HG03565 (cell line): ENCODE measurements around the gene AGPAT1.
"Not testable (repeated sequence)": the region's sequence is repeated elsewhere in the genome, so short reads cannot be mapped to it uniquely, and the experiment has no call there.

Experiments used
- ATAC-seq: cut with Tn5 transposase; IDR thresholded peaks from one replicate; pipeline ENCODE4 v1.9.1; 2021; ENCODE audit warnings: mild to moderate bottlenecking, moderate library complexity; ENCODE audit not compliant: unreplicated experiment

AGPAT1 gene

DNA sequence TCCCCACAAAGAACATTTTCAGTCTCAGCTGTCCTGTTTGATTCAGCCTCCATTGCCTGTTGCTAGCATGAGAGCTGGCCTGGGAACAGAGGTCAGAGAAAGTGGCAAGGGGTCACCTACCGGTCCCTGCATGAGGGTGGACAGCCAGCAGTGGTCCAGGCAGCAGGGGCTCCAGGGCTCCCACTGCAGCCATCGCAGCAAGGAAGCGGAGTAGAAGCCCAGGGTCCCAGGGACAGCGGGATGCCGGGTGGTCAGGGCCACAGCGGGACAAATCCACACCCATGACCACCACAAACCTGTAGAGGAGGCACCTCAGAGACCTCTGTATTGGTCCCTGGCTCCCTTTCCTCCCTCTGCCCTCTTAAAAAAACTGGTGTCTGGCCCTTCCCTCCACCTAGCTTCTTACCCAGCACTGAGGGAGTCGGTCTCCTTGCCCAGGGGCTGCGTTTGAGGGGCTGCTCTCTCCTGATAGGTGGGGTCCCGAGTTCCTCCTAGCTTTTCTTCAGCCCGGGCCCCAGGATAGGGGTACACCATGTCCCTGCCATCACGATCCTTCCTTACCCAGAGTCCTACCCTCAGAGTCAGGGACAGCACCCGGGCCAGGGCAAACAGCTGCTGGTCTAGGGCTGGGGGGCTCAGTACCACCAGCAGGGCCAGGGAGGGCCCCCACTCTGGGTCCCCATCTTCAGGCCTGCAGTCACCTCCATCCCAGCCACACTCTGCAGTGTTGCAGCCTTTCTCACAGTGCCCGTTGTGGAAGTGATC, 25.0 kb upstream of the AGPAT1 start:
- ATAC-seq: no peak

DNA sequence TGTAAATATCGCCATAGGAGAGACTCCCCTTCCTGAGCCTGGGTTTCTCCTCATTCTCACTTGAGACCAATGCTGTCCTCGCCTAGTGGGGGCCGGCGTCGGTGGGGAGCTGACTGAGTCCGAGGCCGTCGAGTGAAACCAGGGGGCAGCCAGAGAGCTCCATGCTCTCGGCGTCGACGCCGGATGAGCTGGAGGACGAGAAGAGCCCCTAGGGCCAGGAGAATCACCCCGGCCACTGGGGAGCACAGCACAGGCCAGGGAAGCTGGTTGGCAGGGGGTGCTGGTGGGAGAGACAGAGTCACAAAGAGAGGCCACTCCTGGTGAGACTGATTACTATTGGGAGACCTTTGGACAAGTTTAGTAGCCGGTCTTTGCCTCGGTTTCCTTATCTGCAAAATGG, 23.0 kb upstream of the AGPAT1 start:
- no peak for ATAC-seq

DNA sequence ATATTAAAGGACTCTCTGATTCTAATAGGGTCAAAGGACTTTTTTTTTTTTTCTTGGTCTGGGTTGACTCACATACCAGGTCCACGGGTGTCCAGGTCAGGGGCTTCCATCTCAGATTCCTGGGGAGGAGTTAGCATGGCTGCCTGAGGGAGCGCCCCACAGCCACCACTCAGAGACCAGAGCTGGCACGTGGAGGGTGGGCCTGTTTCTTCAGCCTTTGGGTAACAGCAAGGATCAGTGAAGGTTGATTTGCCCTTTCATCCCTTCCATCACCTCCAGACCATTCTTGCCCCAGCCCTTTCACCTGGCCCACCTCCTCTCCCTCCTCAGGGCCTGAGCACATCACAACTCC, 22.4 kb upstream of the AGPAT1 start:
- ATAC-seq: no peak

DNA sequence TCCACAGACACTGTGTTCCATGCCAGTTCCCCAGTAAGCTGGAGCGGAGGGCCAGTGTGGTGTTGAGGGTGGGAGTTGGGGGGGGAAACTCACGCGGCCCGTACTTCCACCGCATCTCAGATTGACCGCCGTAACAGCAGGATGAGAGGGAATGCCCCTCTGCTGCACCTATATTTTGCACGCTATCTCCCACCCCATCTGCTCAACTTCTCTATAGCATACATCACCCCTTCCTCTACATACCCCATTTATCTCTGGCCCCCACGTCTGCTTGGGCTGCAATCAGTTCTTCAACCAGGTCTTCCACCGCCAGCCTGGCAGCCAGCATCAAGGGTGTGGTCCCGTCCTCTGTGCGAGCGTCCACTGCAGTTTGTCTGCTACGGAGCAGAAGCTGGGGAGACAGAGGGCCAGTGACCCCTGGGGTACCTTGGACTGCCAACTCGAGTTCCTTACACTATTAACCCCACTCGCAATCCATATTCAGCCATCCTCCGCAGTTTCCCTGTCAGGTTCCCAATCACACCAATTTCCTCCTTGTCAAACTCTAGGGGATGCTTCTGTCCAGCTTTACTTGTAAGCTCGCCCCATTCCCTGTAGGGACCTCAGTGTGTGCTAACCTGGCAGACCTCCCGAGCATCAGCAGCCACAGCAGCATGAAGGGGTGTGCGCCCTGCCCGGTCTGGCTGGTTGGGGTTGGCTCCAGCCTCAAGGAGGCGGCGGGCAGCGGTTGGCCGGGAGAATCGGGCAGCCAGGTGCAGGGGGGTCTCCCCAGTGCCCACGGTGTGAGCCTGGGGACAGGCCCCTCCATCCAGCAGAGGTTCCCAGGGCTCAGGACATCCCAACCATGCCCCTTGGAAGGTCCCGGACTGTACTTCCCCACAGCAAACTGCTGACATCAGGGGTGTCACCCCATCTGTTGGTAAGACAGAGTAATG, 21.1 kb upstream of the AGPAT1 start:
- no peak for ATAC-seq

DNA sequence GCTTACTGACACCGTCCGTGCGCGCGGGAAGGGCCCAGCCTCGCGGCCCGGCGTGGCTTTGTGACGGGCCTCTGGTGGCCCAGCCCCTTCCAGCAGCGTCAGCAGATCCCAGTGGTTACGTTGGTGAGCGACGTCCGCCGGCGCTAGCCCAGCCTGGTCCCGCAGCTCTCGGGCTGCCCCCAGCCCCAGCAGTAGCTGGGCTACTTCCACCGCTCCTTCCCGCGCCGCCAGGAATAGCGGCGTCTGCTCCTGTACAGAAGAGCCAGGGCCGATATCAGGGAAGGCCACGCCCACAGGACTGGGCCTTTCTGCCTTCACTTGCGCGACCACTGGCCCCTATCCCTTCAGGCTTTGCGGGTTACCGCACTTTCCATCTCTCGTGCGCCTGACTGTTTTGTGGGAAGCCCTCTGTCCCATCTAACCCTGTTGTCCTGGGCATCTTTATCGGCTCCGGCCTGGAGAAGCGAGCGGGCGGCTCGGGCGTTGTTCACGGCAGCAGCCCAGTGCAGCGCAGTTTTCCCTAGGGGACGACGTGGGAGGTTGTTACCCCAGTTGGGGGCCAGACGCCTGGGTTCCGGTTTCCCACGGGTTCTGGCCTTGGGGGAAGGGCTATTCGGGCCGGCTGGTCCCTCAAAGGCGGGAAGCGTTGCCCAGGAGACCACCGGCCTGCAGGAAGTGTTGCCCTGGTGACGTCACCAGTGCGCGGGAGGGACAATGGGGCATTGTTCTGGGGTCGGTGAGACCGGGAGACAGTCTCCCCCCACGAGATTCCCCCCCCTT, 20.2 kb upstream of the AGPAT1 start:
- ATAC-seq: peak; percentile 75

DNA sequence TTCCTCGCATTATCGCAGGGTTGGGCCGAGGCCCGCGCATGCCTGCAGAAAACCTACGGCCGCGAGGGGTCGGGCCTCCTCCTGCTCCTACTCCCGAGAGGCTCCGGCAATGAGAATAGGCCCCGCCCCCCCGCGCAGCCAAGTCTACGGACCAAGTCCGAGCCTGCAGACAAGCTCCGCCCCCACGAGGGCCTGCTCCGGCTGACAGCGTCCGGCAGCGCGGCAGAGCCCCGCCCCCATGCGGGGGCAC, 19.7 kb upstream of the AGPAT1 start:
- ATAC-seq: no peak

DNA sequence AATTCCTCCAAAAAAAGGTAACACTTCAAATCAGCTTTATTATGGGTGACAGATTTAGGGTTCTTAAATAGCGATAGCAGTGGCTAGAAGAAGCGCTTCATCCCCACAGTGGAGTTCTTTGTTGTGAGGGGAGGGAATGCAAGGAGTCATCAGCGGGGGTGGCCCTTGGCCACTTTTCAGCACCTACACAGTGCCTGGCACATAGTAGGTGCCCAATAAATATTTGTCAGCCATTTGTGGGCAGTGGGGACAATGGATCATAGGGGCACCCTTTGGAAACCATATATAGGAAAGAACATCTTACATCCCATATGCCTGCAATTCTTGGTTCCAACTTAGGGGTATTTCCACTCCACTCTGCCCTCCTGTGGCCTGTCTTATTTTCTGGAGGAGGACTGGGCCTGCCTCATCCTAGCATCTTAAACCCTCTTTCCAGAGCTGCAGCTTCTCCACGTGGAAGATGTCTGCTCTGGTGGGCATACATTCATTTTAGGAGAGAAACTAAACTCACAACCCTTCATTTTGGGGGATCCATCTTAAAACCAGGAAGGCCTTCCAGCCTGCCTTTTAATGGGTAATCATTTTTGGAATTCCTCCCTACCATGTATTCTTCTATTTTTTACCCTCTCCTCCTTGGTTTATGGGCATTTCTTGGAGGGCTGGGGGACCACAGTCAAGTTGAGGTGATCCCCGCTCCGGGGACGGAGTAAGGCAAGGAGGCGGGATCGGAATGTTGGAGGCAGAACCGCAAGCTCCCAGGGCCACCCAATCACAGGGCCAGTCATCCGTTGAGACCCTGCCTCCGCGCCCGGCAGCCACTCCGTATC, 19.2 kb upstream of the AGPAT1 start:
- peak; percentile 63 for ATAC-seq

DNA sequence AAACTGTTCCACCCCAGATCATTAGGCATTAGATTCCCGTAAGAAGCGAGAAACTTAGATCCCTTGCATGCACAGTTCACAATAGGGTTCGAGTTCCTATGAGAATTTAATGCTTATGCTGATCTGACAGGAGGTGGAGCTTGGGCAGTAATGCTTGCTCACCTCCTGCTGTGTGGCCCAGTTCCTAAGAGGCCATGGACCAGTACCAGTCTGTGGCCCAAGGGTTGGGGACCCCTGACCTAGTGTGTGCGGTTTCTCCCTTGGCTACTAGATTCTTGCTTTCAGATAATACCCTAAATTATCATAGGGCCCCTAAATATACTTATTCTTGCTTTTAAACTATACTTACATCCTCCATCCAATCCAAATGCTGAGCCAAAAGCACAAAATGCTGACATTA, 18.5 kb upstream of the AGPAT1 start:
- no peak for ATAC-seq

DNA sequence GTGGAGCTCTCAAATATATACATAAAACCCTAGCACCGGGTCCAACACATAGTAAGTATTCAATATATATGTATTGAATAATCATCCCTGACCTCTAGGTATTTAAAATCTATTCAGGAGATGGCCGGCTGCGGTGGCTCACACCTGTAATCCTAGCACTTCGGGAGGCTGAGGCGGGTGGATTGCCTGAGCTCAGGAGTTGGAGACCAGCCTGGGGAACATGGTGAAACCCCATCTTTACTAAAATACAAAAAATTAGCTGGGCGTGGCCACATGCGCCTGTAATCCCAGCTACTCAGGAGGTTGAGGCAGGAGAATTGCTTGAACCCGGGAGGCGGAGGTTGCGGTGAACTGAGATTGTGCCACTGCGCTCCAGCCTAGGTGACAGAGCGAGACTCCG, 17.2 kb upstream of the AGPAT1 start:
- ATAC-seq: not testable (repeated sequence)

DNA sequence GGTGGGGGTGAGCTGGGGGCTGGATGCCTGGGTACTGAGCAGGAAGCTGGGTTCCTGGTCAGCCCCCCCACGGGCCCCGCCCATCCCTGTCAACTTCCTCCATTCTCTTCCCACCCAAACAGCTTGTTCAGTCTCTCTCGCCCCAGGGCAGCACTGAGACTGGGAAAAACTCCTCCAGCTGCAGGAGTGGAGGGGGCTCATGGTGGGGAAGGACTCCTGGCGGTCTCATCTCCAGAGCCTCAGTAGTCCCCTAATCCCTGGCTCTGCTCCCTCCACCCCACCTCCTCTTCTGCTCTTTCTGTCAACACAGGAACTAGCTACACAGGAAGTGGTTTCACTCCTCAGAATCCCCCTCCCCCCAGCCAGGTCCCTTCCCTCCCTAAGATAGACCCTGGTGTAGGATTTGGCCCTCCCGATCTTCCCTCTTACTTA, 16.7 kb upstream of the AGPAT1 start, which contains the start of gene GPSM3:
GPSM3 (minus strand) TSS at position 36 of the 432 bp plus-strand sequence. CDS start 130 bp downstream, outside the sequence.
- ATAC-seq: no peak

DNA sequence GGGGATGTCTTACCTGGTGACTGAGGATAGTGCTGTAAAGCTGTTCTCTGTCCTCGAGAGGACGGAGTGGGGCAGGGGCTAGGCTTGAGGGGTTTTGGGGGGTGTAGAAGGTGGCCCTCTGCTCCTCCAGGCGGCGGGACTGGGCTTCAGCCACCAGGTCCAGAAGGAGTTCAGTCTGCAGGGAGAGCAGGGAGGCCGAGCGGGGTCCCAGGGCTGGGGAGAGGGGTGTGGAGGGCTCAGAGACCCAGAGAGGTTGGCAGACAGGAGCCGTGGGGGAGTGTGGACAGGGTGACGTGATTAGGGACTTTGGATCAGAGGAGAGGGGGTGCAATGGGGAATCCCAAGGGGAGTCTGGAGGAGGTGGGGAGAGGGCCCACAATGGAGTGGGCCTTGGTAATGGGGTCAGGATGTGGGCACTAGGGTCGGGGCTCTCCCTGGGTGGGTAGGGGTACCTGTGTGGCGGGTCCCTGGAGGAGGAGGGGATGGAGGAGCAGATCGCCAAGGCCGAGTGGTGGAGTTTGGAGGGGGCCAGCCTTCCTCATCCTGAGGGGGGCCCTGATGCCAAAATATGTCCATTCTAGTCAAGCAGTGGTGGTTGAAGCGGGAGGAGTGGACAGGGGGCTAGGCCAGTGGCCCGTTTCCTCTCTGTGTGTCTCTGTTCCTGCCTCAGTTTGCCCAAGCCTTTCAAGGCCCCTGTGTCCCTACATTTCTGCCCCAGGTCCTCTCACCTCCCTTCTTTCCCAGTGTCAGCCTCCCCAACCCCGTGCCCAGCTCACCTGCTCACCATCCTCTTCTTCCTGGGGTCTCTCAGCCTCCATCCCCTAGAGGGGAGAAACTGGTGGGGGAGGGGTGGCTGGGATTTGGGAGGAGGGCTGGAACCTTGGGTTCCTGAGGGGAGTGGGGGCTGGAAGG, 16.1 kb upstream of the AGPAT1 start:
- no peak for ATAC-seq

DNA sequence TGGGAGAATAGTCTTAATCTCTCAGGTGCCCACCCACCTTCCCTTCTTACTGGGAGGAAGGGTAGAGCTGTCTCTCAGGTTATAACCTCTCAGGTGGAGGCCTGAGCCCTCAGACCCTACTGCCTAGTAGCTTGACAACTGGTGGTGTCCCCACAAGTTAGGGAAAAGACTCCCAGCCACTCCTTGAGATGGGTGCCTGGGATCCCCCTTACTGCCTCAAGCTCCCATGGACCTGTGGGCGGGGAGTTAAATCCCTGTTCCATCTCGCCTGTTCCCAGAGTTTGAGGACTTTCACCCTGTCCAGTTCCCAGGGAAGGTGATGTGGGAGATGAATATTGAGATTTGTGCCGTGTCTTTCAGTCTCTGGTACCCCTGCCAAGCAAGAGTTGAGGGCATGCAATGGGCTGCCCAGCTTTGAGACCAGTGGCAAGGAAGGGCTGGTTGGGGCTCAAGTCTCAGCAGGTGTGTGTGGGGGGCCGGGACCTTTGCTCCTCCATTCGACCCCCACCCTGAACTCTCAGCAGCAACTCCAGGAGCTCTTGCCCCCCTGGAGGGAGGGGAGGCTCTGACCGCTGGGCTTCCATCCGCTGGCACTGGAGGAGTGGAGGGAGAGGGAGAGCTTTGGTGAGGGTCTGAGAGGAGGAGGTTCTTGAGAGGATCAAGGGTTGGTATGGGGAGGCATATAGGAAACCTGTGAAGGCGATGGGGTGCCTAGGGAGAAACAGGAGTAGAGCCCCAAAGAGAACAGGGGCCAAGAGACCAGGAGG, 15.2 kb upstream of the AGPAT1 start:
- no peak for ATAC-seq

DNA sequence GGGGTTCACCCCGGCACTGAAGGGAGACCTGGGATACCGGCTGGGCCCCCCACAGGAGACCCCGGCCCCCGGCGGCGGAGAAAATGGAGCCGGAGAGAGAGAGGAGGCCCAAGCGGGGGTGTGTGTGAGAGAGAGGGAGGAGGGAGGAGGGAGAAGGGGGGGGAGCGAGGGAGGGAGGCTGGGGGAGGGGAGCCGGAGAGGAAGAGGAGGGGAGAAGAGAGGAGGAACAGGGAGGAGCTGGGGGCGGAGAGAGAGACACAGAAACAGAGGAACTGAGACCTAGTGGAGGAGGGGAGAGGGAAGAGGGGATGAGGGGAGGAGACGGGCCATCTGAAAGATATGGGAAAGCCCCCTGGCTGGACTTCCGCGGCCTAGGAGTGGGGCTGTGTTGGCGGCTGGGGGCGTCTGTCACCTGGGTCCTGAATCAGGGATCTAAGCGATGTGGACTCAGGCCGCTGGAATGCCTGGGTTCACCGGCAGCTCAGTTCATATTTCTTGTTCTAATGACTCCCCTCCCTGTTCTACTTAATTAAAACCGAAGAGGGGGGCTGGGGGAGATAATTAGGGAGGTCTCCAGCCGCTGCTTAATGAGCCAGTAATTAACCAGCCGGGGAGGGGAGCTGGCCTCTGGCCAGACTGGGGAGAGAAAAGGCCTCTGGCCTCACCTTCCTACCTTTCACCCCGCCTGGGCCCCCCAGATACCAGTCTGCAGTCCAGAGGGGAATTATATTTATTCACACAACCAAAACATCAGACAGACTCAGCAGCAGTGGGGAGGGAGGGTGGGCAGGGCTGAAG, 14.4 kb upstream of the AGPAT1 start, which contains the start of gene PBX2:
PBX2 (minus strand) TSS at position 149 of the 798 bp plus-strand sequence. CDS start 287 bp downstream, outside the sequence.
- ATAC-seq: no peak

DNA sequence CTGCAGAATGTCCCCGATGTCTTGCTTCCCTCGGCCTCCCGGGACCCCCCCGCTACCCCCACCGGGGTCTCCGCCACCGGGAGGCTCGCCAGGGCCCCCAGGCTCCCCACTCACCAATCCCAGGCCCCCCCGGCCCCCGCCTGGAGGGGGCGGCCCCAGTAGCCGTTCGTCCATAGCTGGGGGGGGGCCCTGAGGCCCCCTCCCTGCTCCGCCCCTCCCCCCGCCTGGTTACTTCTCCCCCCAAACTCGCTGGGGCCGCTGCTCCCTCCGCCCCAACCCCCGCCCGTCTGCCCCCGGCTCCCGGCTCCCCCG, 13.8 kb upstream of the AGPAT1 start:
- no peak for ATAC-seq

DNA sequence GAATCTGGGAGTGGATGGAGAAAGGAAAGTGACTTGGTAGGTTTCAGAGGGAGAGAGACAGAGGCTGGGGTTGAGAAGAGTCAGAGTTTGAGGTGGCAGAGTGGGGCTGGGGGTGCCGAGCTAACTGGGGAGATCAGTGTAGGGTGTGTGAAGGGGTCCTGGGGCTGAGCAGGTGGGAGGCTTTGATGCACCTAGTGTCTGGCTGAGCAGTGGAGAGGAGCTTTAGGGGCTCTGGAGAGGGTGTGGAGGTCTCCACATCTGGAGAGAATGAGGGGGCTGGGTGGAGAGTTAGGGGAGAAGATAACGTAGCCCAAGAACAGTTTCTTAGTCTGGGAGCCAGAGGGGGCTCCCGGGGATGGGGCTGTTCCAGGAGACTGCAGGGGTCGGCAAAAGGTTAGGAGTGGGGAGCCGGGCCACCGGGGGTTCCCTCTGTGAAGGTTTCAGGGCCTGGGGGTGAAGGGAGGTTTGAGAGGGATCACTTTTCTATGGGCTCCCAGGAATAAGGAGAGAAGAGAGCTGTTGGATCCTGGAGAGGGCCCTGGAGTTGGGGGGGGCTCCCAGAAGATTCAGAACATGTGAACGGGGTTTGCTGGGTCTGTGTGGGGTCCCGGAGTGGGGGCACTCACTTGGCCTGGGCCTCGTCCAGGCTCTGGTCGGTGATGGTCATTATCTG, 13.3 kb upstream of the AGPAT1 start:
- no peak for ATAC-seq

DNA sequence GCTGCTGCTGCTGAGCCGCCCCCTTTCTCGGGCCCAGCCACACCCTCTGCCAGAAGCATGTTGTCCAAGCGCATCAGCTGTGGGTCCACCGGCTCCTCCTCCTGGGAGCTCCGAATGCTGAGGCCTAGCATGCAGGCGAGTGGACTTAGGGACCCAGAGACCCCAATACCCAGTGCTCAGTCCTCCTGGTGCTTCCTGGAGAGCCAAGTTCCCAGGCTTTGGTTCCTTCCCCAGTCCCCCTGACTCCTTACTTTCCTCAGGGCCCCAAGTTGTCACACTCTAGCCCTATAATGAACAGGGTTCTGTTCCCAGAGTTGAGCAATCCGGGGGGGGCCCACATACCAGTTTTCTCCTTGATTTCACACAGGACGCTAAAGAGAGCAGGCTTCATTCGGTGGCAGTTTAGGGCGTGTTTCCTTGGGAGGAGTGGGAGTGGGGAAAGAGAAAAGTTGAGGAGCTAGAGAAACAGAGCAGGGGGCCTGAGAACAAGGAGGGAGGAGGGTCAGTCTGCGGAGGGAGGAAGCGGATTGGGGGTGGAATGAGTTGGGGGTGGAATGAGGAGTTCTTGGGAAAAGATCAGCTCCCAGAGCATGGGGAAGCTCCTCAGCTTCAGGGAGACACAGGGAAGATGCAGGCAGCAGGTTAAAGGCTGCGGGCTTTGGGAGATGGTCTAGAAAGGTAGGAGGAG, 12.6 kb upstream of the AGPAT1 start:
- no peak for ATAC-seq
